T-helper 2 cell treated with Interferon-gamma antibody and Interleukin-4, amounts not matched to agents 100 ng/mL and 5 ng/mL, for 36 hours (primary cell): ENCODE measurements around the gene RTN3. TPM values are rescaled to one million over a fixed set of nuclear protein-coding genes. Genes with fewer than 3 reads are reported as not detected.

Experiments
- intact Hi-C: fragments of 100-400 bp; cut with micrococcal nuclease; formaldehyde crosslinking; loops from one replicate; pipeline ENCODE4 v1.15.1; 2023
- total RNA-seq: library from RNA; stranded (reverse); gene quantifications from 2 replicates; pipeline ENCODE4 v1.2.3, GENCODE V29; 2022

The RTN3 gene
- total RNA-seq, 1 donor from 2014 or later, result 68.2 TPM

- intact Hi-C loops, result no loop called here
These were observed 123.0 kb downstream of the RTN3 start for GRCh38 chr11:63804259-63804658.

GRCh38 chr11:63805844-63806415 is 124.6 kb downstream of the RTN3 start:
- intact Hi-C loops, result no loop called here

Other genes with a start within 250 kb of the RTN3 start
- gene PLAAT5, start 190.3 kb upstream of the RTN3 start, total RNA-seq, result not detected in 2 replicates
- gene LGALS12, start 175.4 kb upstream of the RTN3 start, total RNA-seq, result 0.14 TPM in 2 replicates
- 105 and 109 TPM in 2 replicates for gene PLAAT4, start 144.7 kb upstream of the RTN3 start, total RNA-seq
- gene PLAAT2, start 118.1 kb upstream of the RTN3 start, total RNA-seq, result not detected in 2 replicates
- 3.0 and 3.3 TPM in 2 replicates for gene PLAAT3, start 67.1 kb upstream of the RTN3 start, total RNA-seq
- gene ATL3, start 10.1 kb upstream of the RTN3 start, total RNA-seq, result 40.5 and 40.8 TPM in 2 replicates
- 1.8 and 2.2 TPM in 2 replicates for gene ZFTA, start 87.3 kb downstream of the RTN3 start, total RNA-seq
- gene SPINDOC, start 132.0 kb downstream of the RTN3 start, total RNA-seq, result 50.7 and 52.9 TPM in 2 replicates
- gene MARK2, start 157.6 kb downstream of the RTN3 start, total RNA-seq, result 57.1 and 59.8 TPM in 2 replicates
- gene RCOR2, start 235.7 kb downstream of the RTN3 start, total RNA-seq, result 0.16 and 0.25 TPM in 2 replicates